Neural crest cell (in vitro differentiated cells): Measurements from ENCODE around the gene ERCC6L. TPM values are rescaled to one million over a fixed set of nuclear protein-coding genes. Genes with fewer than 3 reads are reported as not detected.

Source experiments
- DNase-seq: peaks from one replicate; pipeline ENCODE4 v3.0.0; 2021; ENCODE audit warnings: low read depth, mixed read lengths, low spot score
- H3K27ac Mint-ChIP-seq: one replicate; pipeline ENCODE4 v1.8.0; 2021; ENCODE audit warnings: mild to moderate bottlenecking, mixed read lengths; ENCODE audit not compliant: unreplicated experiment
- H3K27me3 Mint-ChIP-seq: 2 replicates; pipeline ENCODE4 v1.8.0; 2021; ENCODE audit warnings: low read depth, mild to moderate bottlenecking, mixed read lengths
- H3K36me3 Mint-ChIP-seq: 2 replicates; pipeline ENCODE4 v1.8.0; 2021; ENCODE audit warnings: low read depth, mild to moderate bottlenecking, mixed read lengths
- H3K4me1 Mint-ChIP-seq: 2 replicates; pipeline ENCODE4 v1.8.0; 2021; ENCODE audit warnings: mixed read lengths
- H3K4me3 Mint-ChIP-seq: one replicate; pipeline ENCODE4 v1.8.0; 2021; ENCODE audit warnings: mild to moderate bottlenecking, mixed read lengths
- H3K9me3 Mint-ChIP-seq: 2 replicates; pipeline ENCODE4 v1.8.0; 2021; ENCODE audit warnings: mixed read lengths
- total RNA-seq: library from RNA; stranded (reverse); gene quantifications from 2 replicates; pipeline ENCODE4 v1.2.1, GENCODE V29; 2021
- TF ChIP-seq, protein P1 (sequence below): fragments of 200-600 bp; sonication (generic); conservative IDR thresholded peaks from 2 replicates; pipeline ENCODE4 v1.5.0; 2021; ENCODE audit warnings: antibody characterized with exemption, mild to moderate bottlenecking

ERCC6L gene
- total RNA-seq, 1 donor from 2014 or later = 14.2 TPM

DNA sequence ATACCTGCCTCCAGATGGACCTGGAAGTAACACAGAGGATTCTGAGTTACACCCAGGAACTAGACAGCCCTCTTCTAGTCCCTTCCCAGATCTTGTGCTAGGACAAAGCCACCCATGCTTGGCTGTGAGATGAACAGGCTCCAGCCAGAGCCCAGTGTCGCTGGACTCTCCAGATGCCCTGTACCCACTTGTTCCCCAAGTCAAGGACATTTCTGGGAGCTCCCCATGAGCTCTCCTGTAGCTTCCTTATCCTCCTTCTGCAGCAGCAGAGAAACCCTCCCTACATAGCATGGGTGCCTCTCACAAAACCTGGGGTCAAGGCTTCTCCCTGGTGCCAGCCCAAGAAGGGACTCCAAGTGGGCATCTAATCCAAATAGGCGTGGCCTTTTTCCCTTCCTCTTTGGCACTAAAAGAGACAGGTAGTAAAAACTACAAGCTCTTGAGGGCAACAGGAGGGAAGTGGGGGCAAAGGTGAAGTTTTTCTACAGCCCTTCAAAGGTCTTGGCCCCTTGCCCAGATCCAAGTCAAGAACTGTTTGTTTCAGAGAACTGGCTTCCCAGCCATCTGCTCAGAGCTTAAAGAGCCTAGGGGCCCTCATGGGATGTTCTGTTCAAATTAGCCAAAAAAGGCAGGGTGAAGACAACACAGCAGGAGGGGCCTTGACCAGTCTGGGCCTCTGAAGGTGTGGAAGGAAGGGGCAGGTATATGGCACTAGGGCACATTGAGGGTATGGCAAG is 8.5 kb upstream of the ERCC6L start:
- Mint-ChIP-seq H3K4me1 (no peaks in the 10 kb centered on the region), H3K9me3 (peaks cover 6% of the 10 kb centered on the region), H3K36me3 (peaks cover 4% of the 10 kb centered on the region), H3K4me3 (no peak overlapping the region), H3K27me3 (no peaks in the 10 kb centered on the region), H3K27ac (no peak overlapping the region)
- DNase-seq = no peak
- TF ChIP-seq, protein P1, sequence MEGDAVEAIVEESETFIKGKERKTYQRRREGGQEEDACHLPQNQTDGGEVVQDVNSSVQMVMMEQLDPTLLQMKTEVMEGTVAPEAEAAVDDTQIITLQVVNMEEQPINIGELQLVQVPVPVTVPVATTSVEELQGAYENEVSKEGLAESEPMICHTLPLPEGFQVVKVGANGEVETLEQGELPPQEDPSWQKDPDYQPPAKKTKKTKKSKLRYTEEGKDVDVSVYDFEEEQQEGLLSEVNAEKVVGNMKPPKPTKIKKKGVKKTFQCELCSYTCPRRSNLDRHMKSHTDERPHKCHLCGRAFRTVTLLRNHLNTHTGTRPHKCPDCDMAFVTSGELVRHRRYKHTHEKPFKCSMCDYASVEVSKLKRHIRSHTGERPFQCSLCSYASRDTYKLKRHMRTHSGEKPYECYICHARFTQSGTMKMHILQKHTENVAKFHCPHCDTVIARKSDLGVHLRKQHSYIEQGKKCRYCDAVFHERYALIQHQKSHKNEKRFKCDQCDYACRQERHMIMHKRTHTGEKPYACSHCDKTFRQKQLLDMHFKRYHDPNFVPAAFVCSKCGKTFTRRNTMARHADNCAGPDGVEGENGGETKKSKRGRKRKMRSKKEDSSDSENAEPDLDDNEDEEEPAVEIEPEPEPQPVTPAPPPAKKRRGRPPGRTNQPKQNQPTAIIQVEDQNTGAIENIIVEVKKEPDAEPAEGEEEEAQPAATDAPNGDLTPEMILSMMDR = no peak

DNA sequence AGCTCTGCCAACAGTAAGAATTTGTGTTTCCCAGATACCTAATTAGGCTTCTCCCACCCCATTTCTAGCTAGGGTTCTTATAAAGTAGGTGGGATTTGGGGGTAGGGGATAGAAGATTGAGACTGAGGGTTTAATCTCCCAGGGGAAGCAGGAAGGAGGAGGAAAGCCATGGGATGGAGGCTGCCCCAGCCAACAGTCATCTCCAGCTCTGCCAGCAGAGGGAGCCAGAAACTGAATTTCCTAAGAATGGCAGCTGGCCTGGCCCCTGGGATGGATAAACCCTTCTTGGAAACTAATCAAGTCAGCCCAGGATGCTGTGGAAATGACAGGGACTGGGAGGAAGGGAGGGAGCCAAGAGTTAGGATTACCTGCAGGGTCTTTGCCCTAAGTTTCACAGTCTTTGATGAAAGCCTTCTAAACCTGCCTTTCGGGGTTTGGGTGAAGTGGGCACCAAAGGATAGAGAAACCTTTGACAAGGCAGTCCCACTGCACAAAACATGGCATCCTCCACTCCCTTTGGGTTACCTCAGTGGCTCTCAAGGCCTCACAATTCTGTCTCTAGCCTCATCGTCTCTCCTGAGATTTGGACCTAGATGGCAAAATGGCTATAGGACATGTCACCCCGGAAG is 6.7 kb upstream of the ERCC6L start:
- H3K9me3 Mint-ChIP-seq = peaks cover 6% of the 10 kb centered on the region
- no peaks in the 10 kb centered on the region for H3K27me3 Mint-ChIP-seq
- peak; percentile 60 for DNase-seq
- H3K4me3 Mint-ChIP-seq = no peak overlapping the region
- H3K4me1 Mint-ChIP-seq = no peaks in the 10 kb centered on the region
- H3K36me3 Mint-ChIP-seq = peaks cover 4% of the 10 kb centered on the region
- TF ChIP-seq, protein P1 = peak; percentile 73
- H3K27ac Mint-ChIP-seq = no peak overlapping the region

DNA sequence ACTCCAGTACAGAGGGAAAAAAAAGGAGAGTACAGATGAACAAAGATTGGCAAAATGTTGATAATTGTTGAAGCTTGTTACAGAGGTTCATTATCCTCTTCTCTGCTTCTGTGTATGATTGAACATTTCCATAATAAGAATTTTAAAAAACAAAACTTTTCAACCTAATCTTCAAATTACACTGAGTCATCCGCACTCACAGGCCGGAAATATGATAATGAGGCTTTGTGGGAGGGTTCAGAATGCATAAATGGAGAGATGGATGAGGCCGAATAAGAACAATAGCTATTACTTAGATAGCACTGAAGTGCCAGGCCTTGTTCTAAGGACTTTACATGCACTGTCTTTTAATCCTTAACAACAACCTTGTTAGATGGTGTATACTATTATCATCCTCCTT is 4.6 kb upstream of the ERCC6L start:
- Mint-ChIP-seq H3K27ac (no peak overlapping the region), H3K27me3 (no peaks in the 10 kb centered on the region), H3K9me3 (peaks cover 10% of the 10 kb centered on the region), H3K36me3 (peaks cover 7% of the 10 kb centered on the region), H3K4me3 (no peak overlapping the region), H3K4me1 (peaks cover 4% of the 10 kb centered on the region)
- TF ChIP-seq, protein P1 = no peak
- no peak for DNase-seq

DNA sequence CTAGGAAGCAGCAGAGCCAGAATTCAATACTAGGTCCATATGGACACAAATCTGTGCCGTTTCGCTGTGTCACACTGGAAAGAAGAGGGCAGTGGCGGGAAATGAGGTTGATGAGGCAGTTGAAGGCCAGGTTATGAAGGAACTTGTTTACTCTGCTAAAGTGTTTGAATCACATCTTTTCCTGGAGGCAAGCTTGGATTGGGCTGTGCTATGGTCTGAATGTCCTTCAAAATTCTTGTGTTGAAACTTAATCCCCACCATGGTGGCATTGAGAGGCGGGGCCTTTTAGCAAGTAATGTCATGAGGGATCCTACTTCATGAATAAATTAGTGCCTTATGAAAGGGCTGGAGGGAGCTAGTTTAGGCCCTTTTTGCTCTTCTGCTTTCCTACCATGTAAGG is 2.1 kb upstream of the ERCC6L start:
- Mint-ChIP-seq H3K27me3 (no peaks in the 10 kb centered on the region), H3K4me1 (peaks cover 16% of the 10 kb centered on the region), H3K4me3 (no peak overlapping the region), H3K27ac (no peak overlapping the region), H3K9me3 (peaks cover 4% of the 10 kb centered on the region), H3K36me3 (peaks cover 10% of the 10 kb centered on the region)
- TF ChIP-seq, protein P1 = no peak
- DNase-seq = no peak

DNA sequence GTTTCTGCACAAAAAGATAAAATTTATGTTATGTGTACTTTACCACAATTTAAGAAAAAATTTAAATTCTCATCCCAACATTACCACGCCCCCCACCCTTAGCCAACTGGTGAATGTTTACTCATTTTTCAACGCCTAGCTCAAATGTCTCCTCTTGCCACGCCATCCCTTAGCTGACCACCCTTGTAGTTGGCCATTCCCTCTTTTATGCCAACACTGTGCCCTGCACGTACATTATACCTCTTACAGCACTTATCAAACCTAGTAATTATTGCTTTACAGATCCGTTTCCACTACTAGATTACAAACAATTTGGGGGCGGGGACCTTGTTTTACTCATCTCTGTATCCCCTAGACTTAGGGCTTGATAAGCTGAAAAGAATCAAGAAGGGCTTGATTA is 644 bp downstream of the ERCC6L start:
- Mint-ChIP-seq H3K4me3 (peak overlapping the region; percentile 90), H3K4me1 (peaks cover 19% of the 10 kb centered on the region)

More for the DNA sequence above, 644 bp downstream of the ERCC6L start:
- no peak for DNase-seq
- H3K9me3 Mint-ChIP-seq = peaks cover 8% of the 10 kb centered on the region
- H3K36me3 Mint-ChIP-seq = peaks cover 24% of the 10 kb centered on the region
- H3K27me3 Mint-ChIP-seq = no peaks in the 10 kb centered on the region
- TF ChIP-seq, protein P1 = no peak
- no peak overlapping the region for H3K27ac Mint-ChIP-seq
